K562 (cell line): ENCODE measurements around the gene WDR70. TPM values are rescaled to one million over a fixed set of nuclear protein-coding genes. Genes with fewer than 3 reads are reported as not detected.

Source experiments
- ATAC-seq: fragments of 200-7000 bp; cut with Tn5 transposase; 3 replicates; pipeline ENCODE4 v1.9.1; 2020; ENCODE audit warnings: moderate library complexity
- BruUV-seq: library from RNA; stranded (reverse); fragments of 400-500 nt; replicated peaks from 2 replicates; lab custom pipeline; 2021; lab: Mats Ljungman, UMichigan
- CTCF ChIA-PET: fragments of 300-600 bp; formaldehyde crosslinking; extraction: SDS; loops from one replicate; lab custom pipeline; 2021; ENCODE audit warnings: low intra/inter-chr PET ratio; lab: Yijun Ruan, JAX
- POLR2A ChIA-PET: fragments of 300-600, 350-650 bp; sonication (Branson Sonifier 250); formaldehyde crosslinking; extraction: SDS; loops from one replicate; lab custom pipeline; 2021; ENCODE audit warnings: antibody characterized with exemption, inconsistent platforms; lab: Yijun Ruan, JAX
- DNase-seq, 4 experiments: peaks; one replicate each; pipeline versions ENCODE4 v3.0.0 to v3.0.0-alpha.2; 2011 to 2018; ENCODE audit warnings: low spot score in 3 of 4, mixed read lengths in 3 of 4; ENCODE audit errors: extremely low read depth in 1 of 4
- FAIRE-seq: peaks from 2 replicates; lab custom pipeline; 2011; peaks lifted over from hg19 to GRCh38; lab: Jason Lieb, UNC
- H2AFZ ChIP-seq: 2 replicates; pipeline ENCODE4 v1.6.0; 2011; ENCODE audit warnings: low read depth, low read length, control low read depth, inconsistent platforms
- H3K27ac ChIP-seq: fragments of 200-600 bp; 3 replicates; pipeline ENCODE4 v1.8.0; 2011; ENCODE audit warnings: low read depth, mild to moderate bottlenecking, control low read depth, inconsistent platforms, low read length, moderate library complexity, mixed read lengths; ENCODE audit errors: extremely low read depth
- H3K27me3 ChIP-seq, 2 experiments: fragments of 300-600 bp in 1 of 2; 2 replicates in 1 of 2; 3 replicates in 1 of 2; pipeline versions ENCODE4 v1.6.0 to v1.8.0; 2011; ENCODE audit warnings: inconsistent platforms in 2 of 2, low read length in 2 of 2, mild to moderate bottlenecking in 1 of 2, mixed read lengths in 1 of 2, moderate library complexity in 1 of 2; ENCODE audit not compliant: control insufficient read depth in 2 of 2, insufficient read depth in 2 of 2
- H3K36me3 ChIP-seq: fragments of 300-600 bp; 3 replicates; pipeline ENCODE4 v1.8.0; 2011; ENCODE audit warnings: mild to moderate bottlenecking, low read length, inconsistent platforms; ENCODE audit not compliant: control insufficient read depth, insufficient read depth
- H3K4me1 ChIP-seq, 2 experiments: fragments of 200-600 bp in 1 of 2; replicated peaks in 1 of 2; 2 replicates in 1 of 2; 3 replicates in 1 of 2; pipeline versions ENCODE4 v1.5.1 to v1.8.0; 2011; ENCODE audit warnings: inconsistent platforms in 2 of 2, low read length in 2 of 2, mild to moderate bottlenecking in 1 of 2, mixed read lengths in 1 of 2, moderate library complexity in 1 of 2; ENCODE audit not compliant: control insufficient read depth in 2 of 2, insufficient read depth in 2 of 2
- H3K4me2 ChIP-seq: 2 replicates; pipeline ENCODE4 v1.6.1; 2011; ENCODE audit warnings: low read length, control low read depth, inconsistent platforms, mixed read lengths; ENCODE audit not compliant: insufficient read depth
- H3K4me3 ChIP-seq: fragments of 200-600 bp; sonication (generic), shearing (Covaris generic); 2 replicates; pipeline ENCODE4 v1.5.1; 2016; ENCODE audit warnings: control low read depth, inconsistent platforms
- H3K79me2 ChIP-seq: fragments of 200-600 bp; 3 replicates; pipeline ENCODE4 v1.8.0; 2011; ENCODE audit warnings: low read length, inconsistent platforms; ENCODE audit not compliant: control insufficient read depth, insufficient read depth
- H3K9ac ChIP-seq, 2 experiments: 2 replicates each; pipeline versions ENCODE4 v1.6.0 to v1.6.1; 2011; ENCODE audit warnings: low read depth in 2 of 2, low read length in 2 of 2, control low read depth in 1 of 2, inconsistent platforms in 1 of 2, mild to moderate bottlenecking in 1 of 2, mixed read lengths in 1 of 2; ENCODE audit not compliant: insufficient read depth in 1 of 2
- H3K9me1 ChIP-seq: one replicate; pipeline ENCODE4 v1.6.0; 2011; ENCODE audit warnings: inconsistent platforms, mild to moderate bottlenecking, low read length, moderate library complexity; ENCODE audit not compliant: control insufficient read depth, insufficient read depth
- H3K9me3 ChIP-seq: replicated peaks from 2 replicates; pipeline ENCODE4 v1.5.1; 2011; ENCODE audit warnings: low read depth, low read length, inconsistent platforms; ENCODE audit not compliant: control insufficient read depth, insufficient read depth
- H4K20me1 ChIP-seq: replicated peaks from 2 replicates; pipeline ENCODE4 v1.6.1; 2011; ENCODE audit warnings: low read length, inconsistent platforms, mixed read lengths; ENCODE audit not compliant: control insufficient read depth, insufficient read depth
- KLF1 ChIP-seq: fragments of 450-650 bp; IDR thresholded peaks from 2 replicates; pipeline ENCODE4 v1.6.1; 2016; ENCODE audit warnings: missing genetic modification characterization, missing compliant biosample characterization
- NCOA4 ChIP-seq: fragments of 450-650 bp; IDR thresholded peaks from 2 replicates; pipeline ENCODE4 v1.6.1; 2018; ENCODE audit warnings: mild to moderate bottlenecking; ENCODE audit not compliant: partially characterized antibody
- RBM14 ChIP-seq: fragments of 200-400 bp; formaldehyde crosslinking; IDR thresholded peaks from 2 replicates; pipeline ENCODE4 v1.6.1; 2018; ENCODE audit warnings: low read depth, mild to moderate bottlenecking, low read length, moderate library complexity, borderline replicate concordance; ENCODE audit not compliant: insufficient read depth
- ZBTB49 ChIP-seq: sonication (generic); formaldehyde crosslinking; IDR thresholded peaks from 2 replicates; pipeline ENCODE4 v1.8.0; 2022; ENCODE audit warnings: missing genetic modification reagents, mild to moderate bottlenecking, borderline replicate concordance
- ZNF592 ChIP-seq: fragments of 450-650 bp; IDR thresholded peaks from 2 replicates; pipeline ENCODE4 v1.6.1; 2017; ENCODE audit warnings: antibody characterized with exemption, mild to moderate bottlenecking
- ZNF707 ChIP-seq: fragments of 250-450 bp; sonication (Bioruptor Pico); conservative IDR thresholded peaks from 2 replicates; pipeline ENCODE4 v1.8.0; 2022; ENCODE audit warnings: inconsistent platforms, mild to moderate bottlenecking, moderate library complexity
- WGBS: fragments of 100-300 bp; shearing (Covaris generic); methylation state at CpG from one replicate; pipeline ENCODE4 v1.1.6; 2016; ENCODE audit warnings: low coverage, mixed read lengths; ENCODE audit not compliant: insufficient coverage; ENCODE audit errors: missing lambda C conversion rate; 5-methylcytosine and 5-hydroxymethylcytosine counted together
- in situ Hi-C: fragments of 300-500 bp; cut with MboI; formaldehyde crosslinking; loops from 4 replicates; pipeline ENCODE4 v1.15.0; 2018; ENCODE audit warnings: inconsistent platforms, mixed read lengths
- intact Hi-C: fragments of 100-400 bp; cut with micrococcal nuclease; formaldehyde crosslinking; loops from 2 replicates; pipeline ENCODE4 v1.14.2; 2022
- polyA plus RNA-seq, 8 experiments: library from polyadenylated mRNA; depleted of rRNA in 4 of 8; stranded (reverse) in 5 of 8; unstranded in 3 of 8; fragments of >200 nt; fragmentation: Nextera tagmentation in 2 of 8; fragmentation: Illumina TruSeq in 1 of 8; extraction: Ambion mirVana in 2 of 8; extraction: Trizol in 1 of 8; gene quantifications; 2 replicates each; pipeline versions ENCODE4 v1.2.1 to v1.2.3, GENCODE V29; 2011 to 2014; ENCODE audit warnings: inconsistent platforms in 1 of 8, missing spikeins in 1 of 8
- total RNA-seq, 7 experiments: library from RNA; depleted of rRNA in 6 of 7; stranded (reverse); fragments of >200 nt in 6 of 7; fragmentation: Illumina TruSeq in 2 of 7; extraction: Trizol in 2 of 7; gene quantifications; 2 replicates each; pipeline versions ENCODE4 v1.2.1 to v1.2.3, GENCODE V29; 2011 to 2021; ENCODE audit warnings: low replicate concordance in 1 of 7

Gene WDR70
- total and polyA plus RNA-seq, 9 of the 15 experiments (the other 6 are each of a cell fraction or from before 2014, with no cell fraction given), result 16.8 to 46.6 (median 38.8) TPM

- TF ChIP-seq ZNF592 (no peak), RBM14 (no peak)
- TF ChIP-seq, all 486 proteins: peak for 0
Measured at GRCh38 chr5:37769840-37770239, 390.7 kb downstream of the WDR70 start (continued).

GRCh38 chr5:37770786-37771185, 391.7 kb downstream of the WDR70 start:
- FAIRE-seq (no peak), ATAC-seq (no peak), DNase-seq (no peak)
- no peaks in the 10 kb centered on the region for H3K9me1 ChIP-seq
- intact Hi-C loops, result no loop called here
- no peak overlapping the region for H3K9ac ChIP-seq
- WGBS, result 0% methylated on average over 1 of the region's 1 CpG
- TF ChIP-seq KLF1 (tag) (no peak), ZNF707 (CRISPR knock-in tag) (no peak), ZBTB49 (CRISPR knock-in tag) (no peak), NCOA4 (no peak)
- no peaks in the 10 kb centered on the region for H3K79me2 ChIP-seq
- POLR2A ChIA-PET, result no interaction called here
- in situ Hi-C loops, result no loop called here
- H3K4me1 ChIP-seq, result no peaks in the 10 kb centered on the region
- no peaks in the 10 kb centered on the region; a peak in 1 of 5 replicates for H3K27me3 ChIP-seq
- no peak overlapping the region for H3K4me3 ChIP-seq
- BruUV-seq, result no TSS peak
- no peak overlapping the region for H3K4me2 ChIP-seq
- H2AFZ ChIP-seq, result no peak overlapping the region
- peaks cover 5% of the 10 kb centered on the region; the same call in 1 of the 2 replicates for H3K9me3 ChIP-seq
- H4K20me1 ChIP-seq, result no peaks in the 10 kb centered on the region
- H3K27ac ChIP-seq, result no peak overlapping the region
- no peaks in the 10 kb centered on the region for H3K36me3 ChIP-seq
- CTCF ChIA-PET, result no interaction called here
